WTC11 (cell line): ENCODE measurements around the gene NUDT3. TPM values are rescaled to one million over a fixed set of nuclear protein-coding genes. Genes with fewer than 3 reads are reported as not detected.

ENCODE experiments used
- ATAC-seq: fragments of 200-7000 bp; cut with Tn5 transposase; 2 replicates; pipeline ENCODE4 v1.10.0; 2021; ENCODE audit warnings: mild to moderate bottlenecking, moderate library complexity
- CTCF ChIA-PET: fragments of 300-600 bp; sonication (Branson Sonifier 250); formaldehyde crosslinking; loops from one replicate; lab custom pipeline; 2021; ENCODE audit warnings: antibody characterized with exemption; lab: Charles Lee
- POLR2A ChIA-PET: fragments of 350-600 bp; sonication (Branson Sonifier 250); formaldehyde crosslinking; loops from one replicate; lab custom pipeline; 2021; ENCODE audit warnings: antibody characterized with exemption; lab: Charles Lee
- DNase-seq: peaks from one replicate; pipeline ENCODE4 v3.0.0; 2021; ENCODE audit warnings: low spot score
- H3K27ac Mint-ChIP-seq: 2 replicates; pipeline ENCODE4 v1.8.0; 2021; ENCODE audit warnings: mixed read lengths
- H3K27me3 Mint-ChIP-seq: 2 replicates; pipeline ENCODE4 v1.8.0; 2021; ENCODE audit warnings: low read depth, mild to moderate bottlenecking, moderate library complexity, mixed read lengths
- H3K36me3 Mint-ChIP-seq: 2 replicates; pipeline ENCODE4 v1.8.0; 2021; ENCODE audit warnings: mixed read lengths
- H3K4me1 Mint-ChIP-seq: 2 replicates; pipeline ENCODE4 v1.8.0; 2022; ENCODE audit warnings: mixed read lengths
- H3K4me3 Mint-ChIP-seq: 2 replicates; pipeline ENCODE4 v1.8.0; 2021; ENCODE audit warnings: mild to moderate bottlenecking, moderate library complexity, mixed read lengths
- H3K9me3 Mint-ChIP-seq: 2 replicates; pipeline ENCODE4 v1.8.0; 2021; ENCODE audit warnings: mixed read lengths
- CBFB ChIP-seq: sonication (generic); formaldehyde crosslinking; IDR thresholded peaks from 2 replicates; pipeline ENCODE4 v1.8.1; 2022; ENCODE audit warnings: mild to moderate bottlenecking, low read depth, missing genetic modification reagents
- FOXK1 ChIP-seq: sonication (generic); formaldehyde crosslinking; IDR thresholded peaks from 2 replicates; pipeline ENCODE4 v1.8.0; 2022; ENCODE audit warnings: mild to moderate bottlenecking, moderate library complexity, missing genetic modification reagents
- KAT7 ChIP-seq: sonication (generic); formaldehyde crosslinking; IDR thresholded peaks from 2 replicates; pipeline ENCODE4 v1.8.1; 2023; ENCODE audit warnings: missing genetic modification reagents, mild to moderate bottlenecking, borderline replicate concordance
- MXD4 ChIP-seq: fragments of 250-450 bp; sonication (Bioruptor Pico); IDR thresholded peaks from 2 replicates; pipeline ENCODE4 v1.8.0; 2021; ENCODE audit warnings: mild to moderate bottlenecking, moderate library complexity, borderline replicate concordance
- OVOL2 ChIP-seq: fragments of 250-450 bp; sonication (Bioruptor Pico); IDR thresholded peaks from 2 replicates; pipeline ENCODE4 v1.9.0; 2021; ENCODE audit warnings: mild to moderate bottlenecking, borderline replicate concordance
- RELA ChIP-seq: sonication (generic); formaldehyde crosslinking; IDR thresholded peaks from 2 replicates; pipeline ENCODE4 v1.8.1; 2022; ENCODE audit warnings: missing genetic modification reagents, mild to moderate bottlenecking, borderline replicate concordance
- SOX15 ChIP-seq: fragments of 250-450 bp; sonication (Bioruptor Pico); IDR thresholded peaks from 2 replicates; pipeline ENCODE4 v1.9.0; 2021; ENCODE audit warnings: mild to moderate bottlenecking
- TEAD1 ChIP-seq: sonication (generic); formaldehyde crosslinking; IDR thresholded peaks from 2 replicates; pipeline ENCODE4 v1.8.0; 2022; ENCODE audit warnings: mild to moderate bottlenecking, missing genetic modification reagents
- TP53 ChIP-seq: sonication (generic); formaldehyde crosslinking; IDR thresholded peaks from 2 replicates; pipeline ENCODE4 v1.8.1; 2023; ENCODE audit warnings: mild to moderate bottlenecking, missing genetic modification reagents
- ZBTB21 ChIP-seq: sonication (generic); formaldehyde crosslinking; IDR thresholded peaks from 2 replicates; pipeline ENCODE4 v1.8.1; 2023; ENCODE audit warnings: mild to moderate bottlenecking, missing genetic modification reagents, borderline replicate concordance
- ZNF317 ChIP-seq: sonication (generic); formaldehyde crosslinking; IDR thresholded peaks from 2 replicates; pipeline ENCODE4 v1.8.1; 2023; ENCODE audit warnings: low read depth, mild to moderate bottlenecking, moderate library complexity, missing genetic modification reagents, borderline replicate concordance
- ZNF416 ChIP-seq: fragments of 250-450 bp; sonication (Bioruptor Pico); IDR thresholded peaks from 2 replicates; pipeline ENCODE4 v1.9.0; 2021; ENCODE audit warnings: mild to moderate bottlenecking, inconsistent platforms
- total RNA-seq: library from RNA; stranded (reverse); gene quantifications from 3 replicates; pipeline ENCODE4 v1.2.3, GENCODE V29; 2021
- TF ChIP-seq, protein P1 (sequence below): sonication (generic); formaldehyde crosslinking; IDR thresholded peaks from 2 replicates; pipeline ENCODE4 v1.8.1; 2022; ENCODE audit warnings: missing genetic modification reagents, borderline replicate concordance
- TF ChIP-seq, protein P2 (sequence below): sonication (generic); formaldehyde crosslinking; IDR thresholded peaks from 2 replicates; pipeline ENCODE4 v1.8.0; 2022; ENCODE audit warnings: missing genetic modification reagents
- TF ChIP-seq, protein P3 (sequence below): sonication (generic); formaldehyde crosslinking; IDR thresholded peaks from 2 replicates; pipeline ENCODE4 v1.8.1; 2023; ENCODE audit warnings: mild to moderate bottlenecking, missing genetic modification reagents
- TF ChIP-seq, protein P4 (sequence below): sonication (generic); formaldehyde crosslinking; IDR thresholded peaks from 2 replicates; pipeline ENCODE4 v1.8.0; 2023; ENCODE audit warnings: mild to moderate bottlenecking, missing genetic modification reagents
- TF ChIP-seq, protein P5 (sequence below): sonication (generic); formaldehyde crosslinking; IDR thresholded peaks from 2 replicates; pipeline ENCODE4 v1.8.1; 2023; ENCODE audit warnings: mild to moderate bottlenecking, missing genetic modification reagents, borderline replicate concordance

Gene NUDT3
- total RNA-seq, 1 experiment from 2014 or later = 30.0 TPM

DNA sequence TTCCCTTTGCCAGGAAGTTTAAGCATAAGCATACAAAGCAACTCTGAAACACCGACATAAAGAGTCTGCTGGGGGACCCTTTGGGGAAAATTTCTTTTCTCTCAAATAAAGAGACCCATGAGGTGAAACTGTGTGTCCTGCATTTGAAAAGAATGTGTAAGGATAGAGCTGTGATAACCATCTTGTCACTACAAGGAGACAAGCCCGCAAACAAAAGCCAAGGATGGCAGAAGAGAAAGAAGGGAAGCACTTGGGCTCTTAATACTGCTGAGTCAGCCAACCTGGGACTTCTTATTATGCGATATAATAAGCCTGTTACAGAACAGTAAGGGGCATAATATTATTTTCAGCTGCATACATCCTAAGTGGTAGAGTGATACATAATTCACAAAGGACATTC is 52.5 kb downstream of the NUDT3 start:
- no peak overlapping the region for H3K27ac Mint-ChIP-seq
- POLR2A ChIA-PET = no interaction called here
- peaks cover 29% of the 10 kb centered on the region for H3K4me1 Mint-ChIP-seq
- H3K4me3 Mint-ChIP-seq = no peak overlapping the region
- ATAC-seq = no peak
- no peaks in the 10 kb centered on the region for H3K9me3 Mint-ChIP-seq
- no peak for DNase-seq
- H3K36me3 Mint-ChIP-seq = peaks cover 3% of the 10 kb centered on the region; the same call in 1 of the 2 replicates
- no peaks in the 10 kb centered on the region for H3K27me3 Mint-ChIP-seq
- CTCF ChIA-PET = no interaction called here
- TF ChIP-seq ZNF317 = no peak
- TF ChIP-seq KAT7 (CRISPR knock-in tag) = no peak
- no peak for TF ChIP-seq FOXK1 (CRISPR knock-in tag)
- TF ChIP-seq, protein P1, sequence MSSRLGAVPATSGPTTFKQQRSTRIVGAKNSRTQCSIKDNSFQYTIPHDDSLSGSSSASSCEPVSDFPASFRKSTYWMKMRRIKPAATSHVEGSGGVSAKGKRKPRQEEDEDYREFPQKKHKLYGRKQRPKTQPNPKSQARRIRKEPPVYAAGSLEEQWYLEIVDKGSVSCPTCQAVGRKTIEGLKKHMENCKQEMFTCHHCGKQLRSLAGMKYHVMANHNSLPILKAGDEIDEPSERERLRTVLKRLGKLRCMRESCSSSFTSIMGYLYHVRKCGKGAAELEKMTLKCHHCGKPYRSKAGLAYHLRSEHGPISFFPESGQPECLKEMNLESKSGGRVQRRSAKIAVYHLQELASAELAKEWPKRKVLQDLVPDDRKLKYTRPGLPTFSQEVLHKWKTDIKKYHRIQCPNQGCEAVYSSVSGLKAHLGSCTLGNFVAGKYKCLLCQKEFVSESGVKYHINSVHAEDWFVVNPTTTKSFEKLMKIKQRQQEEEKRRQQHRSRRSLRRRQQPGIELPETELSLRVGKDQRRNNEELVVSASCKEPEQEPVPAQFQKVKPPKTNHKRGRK (CRISPR knock-in tag) = no peak
- TF ChIP-seq ZBTB21 = no peak
- TF ChIP-seq CBFB (CRISPR knock-in tag) = no peak
- TF ChIP-seq, protein P2, sequence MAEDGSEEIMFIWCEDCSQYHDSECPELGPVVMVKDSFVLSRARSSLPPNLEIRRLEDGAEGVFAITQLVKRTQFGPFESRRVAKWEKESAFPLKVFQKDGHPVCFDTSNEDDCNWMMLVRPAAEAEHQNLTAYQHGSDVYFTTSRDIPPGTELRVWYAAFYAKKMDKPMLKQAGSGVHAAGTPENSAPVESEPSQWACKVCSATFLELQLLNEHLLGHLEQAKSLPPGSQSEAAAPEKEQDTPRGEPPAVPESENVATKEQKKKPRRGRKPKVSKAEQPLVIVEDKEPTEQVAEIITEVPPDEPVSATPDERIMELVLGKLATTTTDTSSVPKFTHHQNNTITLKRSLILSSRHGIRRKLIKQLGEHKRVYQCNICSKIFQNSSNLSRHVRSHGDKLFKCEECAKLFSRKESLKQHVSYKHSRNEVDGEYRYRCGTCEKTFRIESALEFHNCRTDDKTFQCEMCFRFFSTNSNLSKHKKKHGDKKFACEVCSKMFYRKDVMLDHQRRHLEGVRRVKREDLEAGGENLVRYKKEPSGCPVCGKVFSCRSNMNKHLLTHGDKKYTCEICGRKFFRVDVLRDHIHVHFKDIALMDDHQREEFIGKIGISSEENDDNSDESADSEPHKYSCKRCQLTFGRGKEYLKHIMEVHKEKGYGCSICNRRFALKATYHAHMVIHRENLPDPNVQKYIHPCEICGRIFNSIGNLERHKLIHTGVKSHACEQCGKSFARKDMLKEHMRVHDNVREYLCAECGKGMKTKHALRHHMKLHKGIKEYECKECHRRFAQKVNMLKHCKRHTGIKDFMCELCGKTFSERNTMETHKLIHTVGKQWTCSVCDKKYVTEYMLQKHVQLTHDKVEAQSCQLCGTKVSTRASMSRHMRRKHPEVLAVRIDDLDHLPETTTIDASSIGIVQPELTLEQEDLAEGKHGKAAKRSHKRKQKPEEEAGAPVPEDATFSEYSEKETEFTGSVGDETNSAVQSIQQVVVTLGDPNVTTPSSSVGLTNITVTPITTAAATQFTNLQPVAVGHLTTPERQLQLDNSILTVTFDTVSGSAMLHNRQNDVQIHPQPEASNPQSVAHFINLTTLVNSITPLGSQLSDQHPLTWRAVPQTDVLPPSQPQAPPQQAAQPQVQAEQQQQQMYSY (CRISPR knock-in tag) = no peak
- TF ChIP-seq TP53 = no peak
- TF ChIP-seq, protein P3, sequence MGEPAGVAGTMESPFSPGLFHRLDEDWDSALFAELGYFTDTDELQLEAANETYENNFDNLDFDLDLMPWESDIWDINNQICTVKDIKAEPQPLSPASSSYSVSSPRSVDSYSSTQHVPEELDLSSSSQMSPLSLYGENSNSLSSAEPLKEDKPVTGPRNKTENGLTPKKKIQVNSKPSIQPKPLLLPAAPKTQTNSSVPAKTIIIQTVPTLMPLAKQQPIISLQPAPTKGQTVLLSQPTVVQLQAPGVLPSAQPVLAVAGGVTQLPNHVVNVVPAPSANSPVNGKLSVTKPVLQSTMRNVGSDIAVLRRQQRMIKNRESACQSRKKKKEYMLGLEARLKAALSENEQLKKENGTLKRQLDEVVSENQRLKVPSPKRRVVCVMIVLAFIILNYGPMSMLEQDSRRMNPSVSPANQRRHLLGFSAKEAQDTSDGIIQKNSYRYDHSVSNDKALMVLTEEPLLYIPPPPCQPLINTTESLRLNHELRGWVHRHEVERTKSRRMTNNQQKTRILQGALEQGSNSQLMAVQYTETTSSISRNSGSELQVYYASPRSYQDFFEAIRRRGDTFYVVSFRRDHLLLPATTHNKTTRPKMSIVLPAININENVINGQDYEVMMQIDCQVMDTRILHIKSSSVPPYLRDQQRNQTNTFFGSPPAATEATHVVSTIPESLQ (CRISPR knock-in tag) = no peak
- TF ChIP-seq OVOL2 (CRISPR knock-in tag) = no peak
- no peak for TF ChIP-seq RELA (CRISPR knock-in tag)
- no peak for TF ChIP-seq SOX15
- TF ChIP-seq, protein P4, sequence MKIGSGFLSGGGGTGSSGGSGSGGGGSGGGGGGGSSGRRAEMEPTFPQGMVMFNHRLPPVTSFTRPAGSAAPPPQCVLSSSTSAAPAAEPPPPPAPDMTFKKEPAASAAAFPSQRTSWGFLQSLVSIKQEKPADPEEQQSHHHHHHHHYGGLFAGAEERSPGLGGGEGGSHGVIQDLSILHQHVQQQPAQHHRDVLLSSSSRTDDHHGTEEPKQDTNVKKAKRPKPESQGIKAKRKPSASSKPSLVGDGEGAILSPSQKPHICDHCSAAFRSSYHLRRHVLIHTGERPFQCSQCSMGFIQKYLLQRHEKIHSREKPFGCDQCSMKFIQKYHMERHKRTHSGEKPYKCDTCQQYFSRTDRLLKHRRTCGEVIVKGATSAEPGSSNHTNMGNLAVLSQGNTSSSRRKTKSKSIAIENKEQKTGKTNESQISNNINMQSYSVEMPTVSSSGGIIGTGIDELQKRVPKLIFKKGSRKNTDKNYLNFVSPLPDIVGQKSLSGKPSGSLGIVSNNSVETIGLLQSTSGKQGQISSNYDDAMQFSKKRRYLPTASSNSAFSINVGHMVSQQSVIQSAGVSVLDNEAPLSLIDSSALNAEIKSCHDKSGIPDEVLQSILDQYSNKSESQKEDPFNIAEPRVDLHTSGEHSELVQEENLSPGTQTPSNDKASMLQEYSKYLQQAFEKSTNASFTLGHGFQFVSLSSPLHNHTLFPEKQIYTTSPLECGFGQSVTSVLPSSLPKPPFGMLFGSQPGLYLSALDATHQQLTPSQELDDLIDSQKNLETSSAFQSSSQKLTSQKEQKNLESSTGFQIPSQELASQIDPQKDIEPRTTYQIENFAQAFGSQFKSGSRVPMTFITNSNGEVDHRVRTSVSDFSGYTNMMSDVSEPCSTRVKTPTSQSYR (CRISPR knock-in tag) = no peak

DNA sequence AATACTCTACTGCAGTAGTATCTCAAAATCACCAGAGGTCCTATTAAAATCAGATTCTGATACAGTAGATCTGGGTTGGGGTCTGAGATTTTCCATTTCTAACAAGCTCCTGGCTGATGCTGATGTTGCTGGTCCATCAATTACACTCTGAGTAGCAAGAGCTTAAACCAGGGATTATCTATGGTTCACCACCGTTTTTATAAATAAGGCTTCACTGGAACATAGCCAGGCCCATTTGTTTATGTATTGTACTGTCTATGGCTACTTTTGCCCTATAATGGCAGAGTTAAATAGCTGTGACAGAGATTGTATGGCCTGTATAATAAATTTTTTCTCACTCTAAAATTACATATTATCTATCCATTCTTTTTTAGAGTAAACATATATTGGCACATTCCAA is 53.0 kb downstream of the NUDT3 start:
- no peak overlapping the region for H3K27ac Mint-ChIP-seq

More for the DNA sequence above, 53.0 kb downstream of the NUDT3 start:
- ChIA-PET CTCF (no interaction called here), POLR2A (no interaction called here)
- Mint-ChIP-seq H3K9me3 (no peaks in the 10 kb centered on the region), H3K36me3 (peaks cover 3% of the 10 kb centered on the region; the same call in 1 of the 2 replicates), H3K4me1 (peaks cover 29% of the 10 kb centered on the region), H3K27me3 (no peaks in the 10 kb centered on the region), H3K4me3 (no peak overlapping the region)
- no peak for ATAC-seq
- TF ChIP-seq TEAD1 (CRISPR knock-in tag) (no peak), MXD4 (CRISPR knock-in tag) (no peak), ZNF416 (CRISPR knock-in tag) (no peak)
- TF ChIP-seq, protein P5, sequence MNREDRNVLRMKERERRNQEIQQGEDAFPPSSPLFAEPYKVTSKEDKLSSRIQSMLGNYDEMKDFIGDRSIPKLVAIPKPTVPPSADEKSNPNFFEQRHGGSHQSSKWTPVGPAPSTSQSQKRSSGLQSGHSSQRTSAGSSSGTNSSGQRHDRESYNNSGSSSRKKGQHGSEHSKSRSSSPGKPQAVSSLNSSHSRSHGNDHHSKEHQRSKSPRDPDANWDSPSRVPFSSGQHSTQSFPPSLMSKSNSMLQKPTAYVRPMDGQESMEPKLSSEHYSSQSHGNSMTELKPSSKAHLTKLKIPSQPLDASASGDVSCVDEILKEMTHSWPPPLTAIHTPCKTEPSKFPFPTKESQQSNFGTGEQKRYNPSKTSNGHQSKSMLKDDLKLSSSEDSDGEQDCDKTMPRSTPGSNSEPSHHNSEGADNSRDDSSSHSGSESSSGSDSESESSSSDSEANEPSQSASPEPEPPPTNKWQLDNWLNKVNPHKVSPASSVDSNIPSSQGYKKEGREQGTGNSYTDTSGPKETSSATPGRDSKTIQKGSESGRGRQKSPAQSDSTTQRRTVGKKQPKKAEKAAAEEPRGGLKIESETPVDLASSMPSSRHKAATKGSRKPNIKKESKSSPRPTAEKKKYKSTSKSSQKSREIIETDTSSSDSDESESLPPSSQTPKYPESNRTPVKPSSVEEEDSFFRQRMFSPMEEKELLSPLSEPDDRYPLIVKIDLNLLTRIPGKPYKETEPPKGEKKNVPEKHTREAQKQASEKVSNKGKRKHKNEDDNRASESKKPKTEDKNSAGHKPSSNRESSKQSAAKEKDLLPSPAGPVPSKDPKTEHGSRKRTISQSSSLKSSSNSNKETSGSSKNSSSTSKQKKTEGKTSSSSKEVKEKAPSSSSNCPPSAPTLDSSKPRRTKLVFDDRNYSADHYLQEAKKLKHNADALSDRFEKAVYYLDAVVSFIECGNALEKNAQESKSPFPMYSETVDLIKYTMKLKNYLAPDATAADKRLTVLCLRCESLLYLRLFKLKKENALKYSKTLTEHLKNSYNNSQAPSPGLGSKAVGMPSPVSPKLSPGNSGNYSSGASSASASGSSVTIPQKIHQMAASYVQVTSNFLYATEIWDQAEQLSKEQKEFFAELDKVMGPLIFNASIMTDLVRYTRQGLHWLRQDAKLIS = no peak
- DNase-seq = no peak
